Measurements from ENCODE around the gene COPE. TPM values are rescaled to one million over a fixed set of nuclear protein-coding genes. Genes with fewer than 3 reads are reported as not detected.

The COPE gene
- polyA plus RNA-seq, 1 experiment, result 170 TPM

DNA sequence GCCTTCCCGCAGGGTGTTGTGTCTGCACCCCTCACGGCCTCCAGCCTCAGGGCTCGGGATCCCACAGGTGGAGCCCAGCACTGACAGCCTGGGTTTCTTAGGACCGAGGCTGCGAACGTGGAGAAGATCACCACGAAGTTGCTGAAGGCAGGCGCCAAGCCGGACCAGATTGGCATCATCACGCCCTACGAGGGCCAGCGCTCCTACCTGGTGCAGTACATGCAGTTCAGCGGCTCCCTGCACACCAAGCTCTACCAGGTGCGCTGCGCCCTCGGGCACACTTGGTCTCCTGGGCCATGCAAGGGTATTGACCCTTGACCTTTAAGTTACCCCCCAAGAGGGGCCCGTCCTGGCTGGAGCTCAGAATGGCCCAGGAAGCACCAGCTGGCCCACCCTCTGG lies 58.5 kb downstream of the COPE start:
- ChIA-PET CTCF (interaction anchor here (6.2 kb wide), 1 partner anchor 13 kb away, joined by 38 read pairs; no protein-coding TSS in a partner anchor), POLR2A (no interaction called here)
- Histone ChIP-seq H3K9me3 (ENCODE audit: control insufficient read depth, insufficient read depth, low read length) (no peaks in the 10 kb centered on the region; the same call in 1 of the 2 replicates), H3K27me3 (ENCODE audit: control insufficient read depth, insufficient read depth, low read length) (no peaks in the 10 kb centered on the region), H3K4me3 (ENCODE audit: low read depth, low read length) (no peak overlapping the region), H3K27ac (ENCODE audit: low read depth, low read length) (no peak overlapping the region)
- DNase-seq (ENCODE audit: low read depth, low spot score), result no peak
- TF ChIP-seq, protein P1, sequence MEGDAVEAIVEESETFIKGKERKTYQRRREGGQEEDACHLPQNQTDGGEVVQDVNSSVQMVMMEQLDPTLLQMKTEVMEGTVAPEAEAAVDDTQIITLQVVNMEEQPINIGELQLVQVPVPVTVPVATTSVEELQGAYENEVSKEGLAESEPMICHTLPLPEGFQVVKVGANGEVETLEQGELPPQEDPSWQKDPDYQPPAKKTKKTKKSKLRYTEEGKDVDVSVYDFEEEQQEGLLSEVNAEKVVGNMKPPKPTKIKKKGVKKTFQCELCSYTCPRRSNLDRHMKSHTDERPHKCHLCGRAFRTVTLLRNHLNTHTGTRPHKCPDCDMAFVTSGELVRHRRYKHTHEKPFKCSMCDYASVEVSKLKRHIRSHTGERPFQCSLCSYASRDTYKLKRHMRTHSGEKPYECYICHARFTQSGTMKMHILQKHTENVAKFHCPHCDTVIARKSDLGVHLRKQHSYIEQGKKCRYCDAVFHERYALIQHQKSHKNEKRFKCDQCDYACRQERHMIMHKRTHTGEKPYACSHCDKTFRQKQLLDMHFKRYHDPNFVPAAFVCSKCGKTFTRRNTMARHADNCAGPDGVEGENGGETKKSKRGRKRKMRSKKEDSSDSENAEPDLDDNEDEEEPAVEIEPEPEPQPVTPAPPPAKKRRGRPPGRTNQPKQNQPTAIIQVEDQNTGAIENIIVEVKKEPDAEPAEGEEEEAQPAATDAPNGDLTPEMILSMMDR (IDR thresholded peaks at IDR 0.05; ENCODE audit: low read depth, low read length), result no peak

DNA sequence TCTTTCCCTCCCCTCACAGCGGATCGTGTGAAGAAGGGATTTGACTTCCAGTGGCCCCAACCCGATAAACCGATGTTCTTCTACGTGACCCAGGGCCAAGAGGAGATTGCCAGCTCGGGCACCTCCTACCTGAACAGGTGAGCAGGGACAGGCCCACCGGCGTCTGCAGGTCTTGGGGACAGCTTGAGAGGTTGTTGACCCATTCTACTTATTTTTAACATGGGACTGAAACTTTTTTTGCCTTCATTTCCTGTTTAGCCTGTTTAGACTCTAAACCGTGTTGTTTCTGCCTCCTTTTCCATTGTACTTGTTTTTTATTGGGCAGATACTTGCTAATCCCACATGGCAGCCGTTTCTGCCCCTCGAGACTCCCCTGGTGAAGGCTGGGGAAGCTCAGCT lies 58.9 kb downstream of the COPE start:
- TF ChIP-seq, protein P1 (IDR thresholded peaks at IDR 0.05; ENCODE audit: low read depth, low read length), result no peak
- no peak for DNase-seq (ENCODE audit: low read depth, low spot score)
- ChIA-PET POLR2A (no interaction called here), CTCF (interaction anchor here (1.4 to 6.2 kb wide), 2 partner anchors 13 to 271 kb away, joined by 3 to 38 read pairs; partner anchors contain the start of gene REX1BD)
- no peaks in the 10 kb centered on the region; the same call in 1 of the 2 replicates for H3K9me3 ChIP-seq (ENCODE audit: control insufficient read depth, insufficient read depth, low read length)
- no peaks in the 10 kb centered on the region for H3K27me3 ChIP-seq (ENCODE audit: control insufficient read depth, insufficient read depth, low read length)
- H3K4me3 ChIP-seq (ENCODE audit: low read depth, low read length), result no peak overlapping the region
- no peak overlapping the region for H3K27ac ChIP-seq (ENCODE audit: low read depth, low read length)

DNA sequence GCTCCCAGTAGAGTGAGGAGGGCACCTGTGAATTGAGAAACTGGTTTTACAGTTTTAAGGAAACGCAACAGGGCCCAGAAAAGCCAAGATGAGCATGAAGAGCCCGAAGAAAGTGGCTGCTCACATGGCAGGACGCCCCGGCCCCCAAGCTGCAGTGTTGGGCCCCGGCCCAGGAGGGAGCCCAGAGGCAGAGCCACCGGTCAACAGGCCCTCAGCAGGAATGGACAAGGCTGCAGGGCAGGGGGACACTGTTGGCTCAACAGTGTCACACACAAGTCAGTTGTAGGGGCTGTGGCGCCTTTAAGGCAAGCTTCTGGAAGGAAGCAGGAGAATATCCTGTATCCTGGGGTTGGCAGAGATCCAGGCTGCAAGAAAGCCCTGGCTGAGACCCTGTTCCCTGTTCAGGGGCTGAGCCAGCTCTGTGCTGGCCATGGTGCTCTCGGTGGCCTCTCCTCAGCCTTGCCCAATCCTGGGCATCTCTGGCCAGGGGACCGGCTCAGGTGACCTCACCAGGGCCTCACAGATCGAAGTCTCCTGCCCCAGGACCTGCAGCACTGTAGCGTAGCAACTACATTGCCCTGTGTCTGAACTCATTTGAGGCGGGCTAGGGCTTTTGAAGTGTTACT lies 59.4 kb downstream of the COPE start:
- H3K27me3 ChIP-seq (ENCODE audit: control insufficient read depth, insufficient read depth, low read length), result no peaks in the 10 kb centered on the region
- DNase-seq (ENCODE audit: low read depth, low spot score), result no peak
- H3K4me3 ChIP-seq (ENCODE audit: low read depth, low read length), result no peak overlapping the region
- ChIA-PET CTCF (interaction anchor here (1.4 to 6.2 kb wide), 2 partner anchors 12 to 271 kb away, joined by 3 to 38 read pairs; partner anchors contain the start of gene REX1BD), POLR2A (no interaction called here)
- TF ChIP-seq, protein P1 (IDR thresholded peaks at IDR 0.05; ENCODE audit: low read depth, low read length), result no peak
- H3K9me3 ChIP-seq (ENCODE audit: control insufficient read depth, insufficient read depth, low read length), result no peaks in the 10 kb centered on the region; the same call in 1 of the 2 replicates
- no peak overlapping the region for H3K27ac ChIP-seq (ENCODE audit: low read depth, low read length)

DNA sequence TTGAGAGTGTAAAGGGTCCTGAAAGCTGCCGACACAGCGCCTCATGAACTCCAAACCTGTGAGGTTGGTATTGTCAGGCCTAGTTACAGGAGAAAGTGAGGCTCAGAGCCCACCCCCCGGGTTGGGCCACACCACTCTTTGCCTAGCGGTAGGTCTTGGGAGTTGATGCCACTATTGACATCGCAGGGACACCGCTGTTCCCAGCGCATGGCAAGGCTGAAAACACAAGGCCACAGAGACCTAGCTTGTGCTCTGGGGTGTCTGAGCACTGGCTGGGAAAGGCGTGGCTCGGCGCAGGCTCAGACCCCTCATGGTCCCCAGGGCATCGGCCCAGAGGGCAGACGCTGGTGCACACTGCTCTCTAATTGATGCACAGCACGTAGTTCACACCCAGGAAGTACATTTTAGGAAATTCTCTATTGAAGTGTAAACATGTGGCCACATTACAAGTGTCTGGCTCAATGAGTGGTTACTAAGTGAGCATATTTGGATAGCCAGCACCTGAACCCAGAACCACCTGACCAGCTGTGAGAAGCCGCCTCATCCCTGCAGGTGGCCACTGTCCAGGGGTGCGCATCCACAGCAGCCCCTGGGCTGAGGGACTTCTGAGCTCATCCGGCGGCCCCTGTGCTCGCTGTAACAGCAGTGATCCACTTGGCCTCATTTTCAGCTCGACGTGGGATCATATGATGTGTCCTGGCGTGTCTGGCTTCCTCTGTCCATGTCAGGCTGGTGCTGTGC lies 60.1 kb downstream of the COPE start:
- H3K4me3 ChIP-seq (ENCODE audit: low read depth, low read length), result no peak overlapping the region
- no peaks in the 10 kb centered on the region for H3K27me3 ChIP-seq (ENCODE audit: control insufficient read depth, insufficient read depth, low read length)
- H3K27ac ChIP-seq (ENCODE audit: low read depth, low read length), result no peak overlapping the region
- TF ChIP-seq, protein P1 (IDR thresholded peaks at IDR 0.05; ENCODE audit: low read depth, low read length), result no peak
- no peak for DNase-seq (ENCODE audit: low read depth, low spot score)
- H3K9me3 ChIP-seq (ENCODE audit: control insufficient read depth, insufficient read depth, low read length), result no peaks in the 10 kb centered on the region; the same call in 1 of the 2 replicates
- ChIA-PET POLR2A (interaction anchor here (0.6 kb wide), 1 partner anchor 254 kb away, joined by 5 read pairs; no protein-coding TSS in a partner anchor), CTCF (interaction anchor here (0.5 to 6.2 kb wide), 4 partner anchors 8 to 420 kb away, joined by 3 to 38 read pairs (median 14); partner anchors contain the start of gene REX1BD)

DNA sequence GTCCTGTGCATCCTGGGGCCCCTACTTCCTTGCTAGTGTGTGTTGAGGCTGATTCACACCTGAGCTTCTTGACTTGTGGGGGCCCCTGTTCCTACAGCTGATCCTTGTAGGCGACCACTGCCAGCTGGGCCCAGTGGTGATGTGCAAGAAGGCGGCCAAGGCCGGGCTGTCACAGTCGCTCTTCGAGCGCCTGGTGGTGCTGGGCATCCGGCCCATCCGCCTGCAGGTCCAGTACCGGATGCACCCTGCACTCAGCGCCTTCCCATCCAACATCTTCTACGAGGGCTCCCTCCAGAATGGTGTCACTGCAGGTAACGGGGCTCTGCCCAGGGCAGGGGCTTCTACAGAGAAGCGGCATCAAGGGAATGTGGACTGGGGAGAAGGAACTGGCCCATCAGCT lies 62.0 kb downstream of the COPE start:
- no peaks in the 10 kb centered on the region for H3K27me3 ChIP-seq (ENCODE audit: control insufficient read depth, insufficient read depth, low read length)
- H3K27ac ChIP-seq (ENCODE audit: low read depth, low read length), result no peak overlapping the region
- CTCF ChIA-PET, result interaction anchor here (4.9 to 6.2 kb wide), 2 partner anchors 9 kb away, joined by 25 to 38 read pairs; no protein-coding TSS in a partner anchor
- TF ChIP-seq, protein P1 (IDR thresholded peaks at IDR 0.05; ENCODE audit: low read depth, low read length), result no peak
- H3K9me3 ChIP-seq (ENCODE audit: control insufficient read depth, insufficient read depth, low read length), result no peaks in the 10 kb centered on the region; the same call in 1 of the 2 replicates
- POLR2A ChIA-PET, result no interaction called here
- no peak overlapping the region for H3K4me3 ChIP-seq (ENCODE audit: low read depth, low read length)
- DNase-seq (ENCODE audit: low read depth, low spot score), result no peak
